Stimulated activated CD8-positive, alpha-beta memory T cell treated with anti-CD3 and anti-CD28 coated beads, Interleukin-15, amount 100 ng/mL, for 48 hours (primary cell): ENCODE measurements around the gene MAP3K7.

ENCODE experiments used
- DNase-seq, 2 donors: peaks; one replicate each; pipeline ENCODE4 v3.0.0-alpha.2; 2020; ENCODE audit warnings: low read depth in 2 of 2

Gene MAP3K7

DNA sequence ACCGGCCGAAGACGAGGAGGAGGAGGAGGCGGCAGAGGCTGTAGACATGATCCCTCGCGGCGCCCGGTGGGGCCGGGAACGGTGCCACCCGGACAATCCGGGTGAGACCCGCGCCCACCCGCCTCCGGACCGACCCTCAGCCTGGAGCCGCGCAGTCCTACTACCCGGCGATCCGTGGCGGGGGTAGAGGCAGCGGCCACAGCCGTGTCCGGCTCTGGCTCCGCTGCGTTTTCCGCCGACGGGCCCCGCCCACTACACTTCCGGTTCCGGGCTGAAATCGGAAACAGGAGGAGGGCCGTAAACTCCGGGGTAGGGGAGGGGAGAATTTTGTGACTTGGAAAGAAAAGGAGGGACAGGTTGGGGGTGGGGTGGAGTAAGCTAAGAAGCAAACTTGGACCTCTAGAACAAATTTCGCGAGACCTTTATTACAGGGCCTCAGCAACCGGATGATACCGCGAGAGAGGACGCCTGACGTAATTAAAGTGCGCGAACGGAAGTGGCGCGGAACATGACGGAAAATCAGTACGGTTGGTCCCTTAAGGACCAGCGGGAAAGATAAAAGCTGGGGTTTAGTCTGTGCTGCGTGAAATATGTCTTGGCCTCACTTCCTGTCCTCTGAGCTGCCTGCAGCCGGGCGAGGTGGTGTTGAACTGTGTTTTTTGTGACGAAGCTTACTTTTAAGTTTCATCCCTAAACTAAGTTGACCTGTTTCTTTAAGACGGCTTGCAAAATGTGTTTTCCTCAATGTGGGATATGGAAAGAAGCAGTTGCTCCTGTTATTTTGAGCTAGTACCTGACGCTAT is at the start of gene MAP3K7:
Gene MAP3K7 (minus strand): TSS at position 237 of the 803 bp plus-strand sequence. CDS start 189 bp downstream, at position 48.
- DNase-seq = peak; percentile 83 to 89

DNA sequence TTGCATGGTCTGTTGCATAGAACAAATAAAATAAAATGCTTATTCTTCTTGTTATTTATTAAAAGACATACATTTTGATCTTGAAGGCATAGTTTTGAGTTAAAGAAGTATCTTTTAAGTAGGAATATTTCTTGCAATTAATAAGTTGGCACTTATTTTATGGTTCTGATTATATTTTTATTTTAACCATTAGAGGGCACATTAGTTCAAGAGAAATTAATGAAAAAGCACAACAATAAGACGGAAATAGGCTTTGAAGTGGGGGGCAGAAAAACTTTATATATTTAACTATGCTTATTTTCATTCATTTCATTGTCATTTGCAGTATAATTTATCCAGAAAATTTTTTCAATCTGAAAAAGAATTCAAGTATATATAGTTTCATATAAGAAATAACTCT is 44.2 kb upstream of the MAP3K7 start:
- DNase-seq = no peak

DNA sequence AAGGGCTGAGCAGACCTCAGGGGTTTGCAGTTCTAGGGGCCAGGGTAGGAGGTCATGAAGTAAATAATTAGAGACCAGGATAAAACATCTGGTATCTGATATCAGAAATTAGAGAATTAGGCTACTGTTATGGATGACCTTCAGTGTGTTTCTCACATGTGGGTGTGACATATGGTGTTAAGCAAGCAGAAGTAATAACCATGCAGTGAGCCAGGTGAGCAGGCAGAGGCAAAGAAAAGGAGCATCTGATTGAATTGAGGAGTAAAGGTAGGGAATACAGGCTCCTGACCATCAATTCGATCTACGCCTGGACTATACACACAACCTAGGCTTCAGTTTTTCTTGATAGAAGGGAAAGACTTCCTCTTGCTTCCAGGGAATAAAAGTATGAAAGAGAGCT is 34.7 kb upstream of the MAP3K7 start:
- DNase-seq = no peak

DNA sequence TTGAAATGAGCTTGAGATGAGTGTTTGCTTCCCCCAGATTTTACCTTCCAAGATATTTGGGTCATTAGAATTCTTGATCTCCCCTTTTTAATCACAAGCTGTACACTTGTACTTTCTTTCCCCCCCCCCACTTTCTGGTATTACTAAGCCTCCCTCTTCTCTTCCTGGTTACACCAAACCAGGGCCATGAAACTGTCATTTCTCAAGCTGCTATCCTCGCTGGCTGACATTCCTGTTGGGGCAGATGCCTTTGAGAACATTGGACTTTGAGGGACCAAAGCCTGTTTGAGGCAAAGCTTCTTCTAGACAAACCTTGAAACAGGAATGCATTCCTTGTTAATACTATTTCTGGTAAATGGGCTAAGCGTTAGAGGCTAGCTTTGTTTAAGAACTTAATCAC is 32.3 kb upstream of the MAP3K7 start:
- DNase-seq = no peak

DNA sequence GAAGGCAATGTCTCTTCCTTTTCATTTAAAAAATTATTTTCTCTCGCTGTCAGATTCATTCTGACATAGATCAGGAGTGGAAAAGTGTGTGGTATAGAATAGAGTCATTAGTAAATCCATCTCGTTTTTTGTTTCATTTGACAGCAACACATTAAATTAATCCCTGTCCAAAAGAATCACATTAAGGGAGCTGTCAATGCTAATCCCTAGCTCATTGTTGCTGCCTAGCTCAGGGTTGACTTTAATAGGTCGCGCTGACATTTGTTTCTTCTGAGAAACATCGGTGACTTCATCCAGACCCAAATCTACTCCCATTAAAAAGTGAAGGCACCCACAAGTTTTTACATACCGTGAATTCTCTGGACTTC is 25.4 kb upstream of the MAP3K7 start:
- no peak for DNase-seq

DNA sequence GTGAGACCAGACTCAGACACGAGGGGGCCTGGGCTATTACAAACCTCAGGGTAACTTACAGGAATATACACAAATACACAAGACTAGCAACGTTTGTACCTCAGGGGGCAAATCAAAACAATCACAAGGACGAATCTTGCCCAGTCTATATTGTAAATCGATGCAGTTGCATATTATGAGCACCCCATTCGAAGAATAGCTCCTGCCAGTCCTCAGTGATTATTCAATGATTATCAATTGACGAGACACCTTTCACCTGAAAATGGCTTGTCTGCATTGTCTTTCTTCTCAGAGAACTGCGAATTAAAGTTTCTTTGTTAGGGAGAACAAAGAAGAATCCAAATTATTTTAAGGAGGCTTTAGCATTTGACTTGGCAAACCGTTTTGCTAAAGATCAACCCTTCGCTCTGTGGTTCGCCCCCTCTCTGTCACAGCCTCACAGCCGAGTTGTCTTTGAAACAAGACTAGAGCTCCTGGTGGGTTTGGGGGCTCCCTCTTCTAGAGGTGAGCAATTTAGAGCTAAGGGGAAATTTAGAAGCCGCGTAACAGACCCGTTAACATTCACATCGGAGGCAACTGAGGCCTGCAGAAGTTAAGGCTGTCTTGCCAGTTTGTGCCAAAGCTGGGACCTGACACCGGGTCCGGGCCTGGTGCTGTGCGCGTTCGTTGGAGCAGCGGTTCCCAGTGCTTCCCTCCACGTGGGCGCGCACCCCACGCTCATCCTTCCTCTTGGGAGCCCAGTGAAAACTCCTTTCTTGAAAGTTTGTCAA is 24.9 kb upstream of the MAP3K7 start:
- no peak for DNase-seq

DNA sequence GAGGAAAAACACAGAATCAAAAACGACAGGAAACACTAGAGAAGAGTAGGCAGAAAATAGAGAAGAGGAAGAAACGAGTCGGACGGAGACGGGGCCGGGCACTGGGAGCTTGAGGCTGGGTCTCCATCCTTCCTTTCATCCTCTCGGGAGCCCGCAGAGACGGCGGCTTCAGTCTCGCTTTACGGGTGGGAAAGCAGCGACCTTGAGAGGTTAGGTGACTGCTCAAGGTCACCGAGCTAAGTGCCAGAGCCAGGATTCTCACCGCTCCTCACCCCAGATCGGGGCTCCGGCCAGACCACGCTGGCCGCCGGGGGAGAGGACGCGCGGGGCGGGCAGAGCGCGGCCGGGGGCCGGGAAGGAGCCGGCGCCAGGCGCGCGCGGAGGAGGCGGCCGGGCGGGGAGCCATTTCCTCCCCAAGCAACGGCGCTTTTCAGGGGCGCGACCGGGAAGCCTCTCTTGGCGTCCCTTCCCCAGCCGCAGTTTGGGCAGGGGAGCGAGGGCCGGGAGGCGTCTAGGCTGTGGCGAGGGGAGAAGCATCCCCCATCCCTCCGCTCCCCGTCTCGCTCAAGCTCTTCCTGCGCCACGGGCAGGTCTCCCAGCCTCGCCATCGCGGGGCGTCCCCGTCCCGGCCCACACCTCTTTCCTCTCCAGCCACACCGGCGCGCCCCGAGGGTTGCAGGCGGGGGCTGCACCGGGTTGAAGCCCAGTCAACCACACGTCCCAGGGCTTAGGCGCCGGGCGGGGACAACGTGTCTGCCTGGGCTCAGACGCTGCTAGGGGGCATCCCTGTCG is 24.1 kb upstream of the MAP3K7 start:
- DNase-seq = peak; percentile 19 to 24

DNA sequence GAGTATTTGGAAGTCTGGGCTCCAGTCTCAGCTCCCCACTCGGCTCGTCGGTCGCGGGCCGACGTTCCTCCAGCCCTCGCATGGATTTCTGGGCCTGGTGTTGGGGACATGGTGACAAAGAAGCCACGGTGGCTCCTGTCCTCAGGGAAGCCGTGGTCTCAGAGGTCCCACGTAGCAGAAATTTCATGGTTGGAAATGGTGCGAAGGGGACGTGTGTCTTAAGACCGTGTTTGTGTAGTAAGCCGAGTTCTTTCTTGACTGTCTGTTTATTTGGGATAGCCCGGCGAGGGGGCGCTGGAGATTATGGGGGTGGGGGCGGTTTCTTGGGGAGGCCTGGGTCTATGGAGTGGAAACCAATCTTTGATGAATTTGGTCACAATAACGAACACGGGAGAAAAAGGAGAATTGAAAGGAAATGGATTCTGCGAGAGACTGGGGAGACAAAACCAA is 23.5 kb upstream of the MAP3K7 start:
- no peak for DNase-seq

DNA sequence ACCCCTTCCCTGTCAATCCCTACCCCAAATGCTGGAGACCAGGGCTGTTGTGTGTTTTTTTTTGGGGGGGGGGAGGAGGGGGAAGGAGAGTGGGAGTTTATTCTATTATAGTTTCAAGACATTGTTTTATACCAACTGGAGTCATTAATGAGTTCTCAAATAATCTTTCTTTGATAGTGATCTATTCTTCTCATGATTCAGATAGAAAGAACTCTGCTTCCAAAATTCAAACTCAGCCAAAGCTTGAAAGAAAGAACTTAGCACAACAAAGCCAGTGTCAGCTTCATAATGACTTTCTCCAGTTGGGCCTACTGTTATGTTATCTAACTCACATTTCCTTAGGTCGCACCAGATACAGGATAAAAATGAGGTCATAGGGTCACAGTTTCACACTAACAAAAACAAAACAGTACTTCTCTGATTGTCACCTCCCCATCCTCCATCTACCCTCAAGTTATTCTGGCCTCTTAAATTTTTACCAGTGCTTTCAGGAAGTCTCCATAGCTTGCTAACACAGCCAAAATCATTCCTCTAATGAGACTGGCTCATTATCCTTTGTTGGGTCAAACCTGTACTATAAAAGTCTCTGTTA is 19.0 kb upstream of the MAP3K7 start:
- DNase-seq = no peak

DNA sequence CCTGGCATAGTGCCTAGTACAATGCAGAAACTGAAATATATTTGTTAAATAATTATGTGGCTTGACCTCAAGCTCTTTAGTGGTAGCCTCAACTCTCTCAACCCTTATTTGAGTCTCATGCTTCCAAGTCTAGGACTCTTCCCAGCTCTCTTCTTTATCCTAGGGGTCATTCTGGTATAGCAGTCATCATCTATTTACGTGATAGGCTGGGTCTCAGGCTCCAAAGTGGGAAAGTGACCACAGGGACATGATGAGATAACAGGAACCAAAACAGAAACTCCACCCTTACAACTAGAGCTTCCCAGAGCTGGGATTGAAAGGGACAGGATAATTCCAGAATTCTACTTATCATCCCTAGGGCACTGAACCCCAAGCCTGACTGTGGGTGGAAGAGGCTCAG is 17.7 kb upstream of the MAP3K7 start:
- DNase-seq = no peak

DNA sequence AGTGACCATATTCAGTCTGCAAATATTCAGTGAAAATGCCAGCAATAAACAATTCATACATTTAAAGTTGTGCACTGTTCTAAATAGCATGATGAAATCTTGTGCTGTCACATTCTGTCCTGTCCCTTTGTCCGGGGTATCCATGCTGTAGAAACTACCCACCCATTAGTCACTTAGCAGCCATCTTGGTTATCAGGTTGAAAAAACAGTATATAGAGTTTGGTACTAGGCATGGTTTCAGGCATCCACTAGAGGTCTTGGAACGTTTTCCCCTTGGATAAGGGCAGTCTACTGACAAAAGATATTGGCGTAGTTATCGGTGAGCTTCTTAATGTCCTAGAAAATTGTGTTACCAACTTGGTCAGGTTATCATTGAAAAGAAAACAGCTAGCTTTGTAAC is 12.3 kb upstream of the MAP3K7 start:
- DNase-seq = no peak

DNA sequence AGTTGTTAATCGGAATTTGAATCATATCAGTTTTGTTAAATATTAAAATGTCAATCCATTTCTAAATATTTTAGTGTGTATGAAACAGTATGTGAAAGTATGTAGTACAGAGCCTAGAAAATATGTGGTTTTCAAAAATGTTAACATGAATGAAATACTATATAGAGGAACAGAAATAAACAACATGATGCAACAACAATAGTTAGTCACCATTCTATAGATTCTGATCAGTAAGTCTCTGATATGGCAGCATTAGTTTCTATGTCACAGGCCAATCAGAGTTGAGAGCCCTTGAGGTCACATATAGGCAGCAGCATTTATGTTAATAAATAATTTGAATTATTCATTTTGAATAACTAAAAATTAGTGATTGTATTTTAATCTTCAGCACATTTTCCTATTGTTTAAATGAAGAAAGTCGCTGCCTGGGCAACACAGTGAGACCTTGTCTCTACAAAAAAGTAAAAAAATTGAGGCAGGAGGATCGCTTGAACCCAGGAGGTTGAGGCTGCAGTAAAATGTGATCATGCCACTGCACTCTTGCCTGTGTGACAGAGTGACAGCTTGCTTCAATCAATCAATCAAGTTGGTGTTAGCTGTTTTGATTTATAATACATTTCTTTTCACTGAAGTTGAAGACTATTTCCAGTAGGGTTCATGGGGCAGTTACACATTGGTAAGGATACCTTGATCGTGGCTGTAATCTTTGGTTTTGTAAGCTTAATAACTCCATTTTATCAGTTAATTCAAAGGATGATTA is 11.5 kb upstream of the MAP3K7 start:
- DNase-seq = no peak

DNA sequence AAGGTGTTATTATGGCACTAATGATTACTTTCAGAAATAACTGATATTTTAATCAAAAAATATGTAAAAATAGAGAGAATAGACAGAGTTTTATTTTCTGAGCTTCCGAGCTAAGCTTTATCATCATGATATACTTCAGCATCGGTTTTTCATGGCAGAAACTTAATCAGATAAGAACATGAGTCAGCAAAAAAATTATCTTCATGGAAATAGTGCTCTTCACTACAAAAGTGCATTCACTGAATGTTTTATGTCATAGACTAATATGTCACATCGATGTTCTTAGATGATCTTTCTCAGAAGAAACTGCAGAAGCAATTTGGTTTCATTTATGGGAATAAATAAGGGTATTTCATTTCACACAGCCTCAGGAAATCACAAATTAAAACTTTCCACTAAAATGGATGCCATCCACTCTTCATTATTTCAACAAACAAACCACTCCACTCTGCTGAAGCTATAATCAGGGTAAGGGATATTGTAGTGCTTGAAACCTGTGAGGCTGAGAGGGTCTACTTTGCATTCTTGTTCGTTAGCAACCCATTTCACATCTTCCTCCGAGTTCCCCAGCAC is 10.2 kb upstream of the MAP3K7 start:
- no peak for DNase-seq

DNA sequence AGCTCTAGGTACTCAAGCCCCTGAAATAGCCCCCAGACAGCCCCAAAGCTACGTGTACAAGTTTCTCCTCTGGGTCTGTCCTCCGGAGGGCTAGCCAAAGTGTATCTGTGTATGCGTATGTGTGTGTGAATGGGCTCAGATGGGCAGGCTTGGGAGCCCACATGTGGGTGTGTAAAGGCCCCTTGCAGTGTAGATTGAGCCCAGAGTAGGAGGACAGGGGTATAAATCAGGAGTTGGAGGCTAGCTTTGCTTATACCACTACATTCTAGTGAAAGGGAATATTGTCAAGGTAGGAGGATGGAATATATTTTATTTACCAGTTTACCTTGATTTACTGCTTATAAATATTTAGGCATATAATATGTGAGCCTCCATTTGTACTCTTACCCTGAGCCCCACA is 9.0 kb upstream of the MAP3K7 start:
- DNase-seq = no peak

DNA sequence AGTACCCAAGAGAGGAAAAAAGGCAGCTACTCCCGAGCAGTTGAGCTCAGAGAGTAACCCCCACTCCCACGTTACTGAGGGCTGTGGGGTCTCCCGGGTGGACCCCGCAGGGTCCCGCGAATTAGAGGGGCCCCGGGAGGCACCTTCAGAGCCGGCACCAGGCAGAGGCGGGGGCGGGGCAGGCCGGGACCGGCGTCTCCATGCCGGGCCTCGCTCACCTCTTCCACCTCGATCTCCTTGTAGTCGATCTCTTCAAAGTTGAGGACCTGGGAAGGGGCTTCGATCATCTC is 381 bp downstream of the MAP3K7 start:
- peak in 1 of 2 donors; percentile 11 for DNase-seq

DNA sequence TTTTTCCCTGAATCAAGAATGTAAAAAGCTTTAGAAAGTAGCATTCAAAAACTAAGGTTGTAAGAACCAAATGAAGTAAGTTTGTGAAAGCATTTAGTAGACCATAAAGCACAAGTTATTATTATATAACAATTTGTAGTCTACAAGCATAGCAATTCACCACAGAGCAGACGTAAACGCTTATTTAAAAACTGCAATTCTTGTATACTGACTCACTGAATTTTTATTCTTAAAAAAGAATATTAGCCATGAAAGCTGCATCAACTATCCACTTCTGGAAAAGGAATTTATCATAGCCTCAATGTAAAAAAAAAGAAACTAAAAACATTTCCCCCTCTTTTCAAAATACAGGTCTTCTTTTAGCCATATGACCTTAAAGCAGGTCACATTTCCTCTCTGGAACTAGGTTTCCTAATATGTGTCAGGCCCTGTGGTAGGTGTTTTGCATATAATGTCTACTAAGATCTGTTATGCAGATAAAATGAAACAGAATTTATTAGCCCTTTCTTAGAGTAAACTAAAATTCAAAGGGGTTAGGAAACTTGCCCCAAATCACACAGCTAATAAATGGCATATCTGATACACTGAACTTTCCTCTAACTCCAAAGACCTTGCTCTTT is 2.1 kb downstream of the MAP3K7 start:
- DNase-seq = no peak

DNA sequence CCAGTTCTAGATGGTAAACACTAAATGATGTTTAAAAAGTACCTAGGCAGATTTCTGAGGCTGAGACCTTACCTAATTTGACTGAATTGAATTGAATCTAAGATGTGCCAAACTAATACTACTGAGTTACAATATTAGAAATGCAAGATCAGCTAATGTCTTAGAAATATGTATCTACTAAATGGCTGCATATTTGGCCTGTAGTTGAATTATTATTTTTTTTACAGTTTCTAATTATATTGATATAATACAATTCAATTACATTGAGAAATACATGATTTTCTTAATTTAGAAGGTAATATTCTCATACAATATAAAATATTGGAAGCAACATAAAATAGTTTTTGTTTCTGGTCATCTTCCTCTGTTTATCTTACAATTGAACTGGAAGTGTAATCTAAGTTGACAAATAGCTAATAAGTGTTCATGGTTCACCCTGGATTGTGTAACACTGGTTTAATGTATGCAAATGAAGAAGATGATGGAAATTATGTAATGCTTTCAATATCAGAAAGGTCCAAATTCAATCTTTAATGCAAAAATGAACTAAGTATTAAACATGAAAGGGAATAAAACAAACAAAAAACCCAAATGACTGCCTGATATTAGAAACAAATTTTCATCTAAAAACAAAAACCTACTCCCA is 2.9 kb downstream of the MAP3K7 start:
- DNase-seq = no peak

DNA sequence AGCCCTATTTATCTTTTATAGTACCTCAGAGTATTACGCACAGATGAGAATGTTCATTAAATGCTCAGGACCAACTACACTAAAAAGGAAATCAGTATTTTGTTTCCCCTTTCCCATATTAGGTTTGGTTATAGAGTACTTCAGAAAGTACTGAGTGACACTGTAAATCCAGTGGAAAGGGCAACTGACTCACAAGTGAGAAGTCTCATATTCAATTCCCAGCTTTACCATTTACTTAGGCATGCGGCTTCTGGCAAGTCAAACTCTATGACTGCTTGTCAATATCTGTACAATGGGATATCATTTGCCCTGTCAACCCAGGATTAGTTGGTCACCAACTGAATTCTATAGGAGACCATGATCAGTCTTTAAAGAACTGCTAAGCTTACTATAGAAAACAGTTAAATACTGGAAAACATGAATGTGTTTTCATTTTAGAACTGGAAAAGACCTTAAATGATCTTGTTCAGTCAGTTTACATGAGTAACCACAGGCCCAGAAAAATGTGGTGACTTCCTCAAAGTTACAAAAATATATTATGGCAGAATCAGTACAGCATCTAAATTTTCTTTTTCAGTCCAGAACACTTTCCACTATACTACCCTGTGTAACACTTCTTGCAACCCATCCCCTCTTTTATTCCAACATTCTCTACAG is 3.6 kb downstream of the MAP3K7 start:
- no peak for DNase-seq

DNA sequence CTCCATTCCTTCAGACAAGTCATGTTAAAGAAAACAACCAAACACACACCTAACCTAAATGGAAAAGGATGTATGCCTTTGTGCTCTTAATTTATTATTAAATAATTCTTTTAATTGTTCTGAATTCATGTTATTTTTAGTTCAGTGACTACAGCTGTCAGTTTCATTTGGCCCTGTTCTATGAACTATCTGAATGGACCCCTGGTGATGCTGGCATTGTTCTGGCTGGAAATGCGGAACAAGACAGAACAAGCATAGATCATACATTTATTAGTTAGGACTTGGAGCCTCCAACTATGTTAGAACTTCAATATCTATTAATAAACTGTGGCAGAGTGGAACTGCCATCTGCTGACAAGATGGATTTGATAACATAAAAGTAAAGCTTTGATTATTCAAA is 5.7 kb downstream of the MAP3K7 start:
- DNase-seq = no peak
